SK-N-MC (cell line): ENCODE results near the gene ZEB2.

Source experiments
- EZH2 ChIP-seq: fragments of 200-600 bp; sonication (generic); IDR thresholded peaks from one replicate; pipeline ENCODE4 v1.6.1; 2017; ENCODE audit warnings: antibody characterized with exemption
- POLR2AphosphoS5 ChIP-seq: IDR thresholded peaks from 2 replicates; pipeline ENCODE4 v1.6.1; 2012; ENCODE audit warnings: mild to moderate bottlenecking, low read depth, low read length, borderline replicate concordance

DNA sequence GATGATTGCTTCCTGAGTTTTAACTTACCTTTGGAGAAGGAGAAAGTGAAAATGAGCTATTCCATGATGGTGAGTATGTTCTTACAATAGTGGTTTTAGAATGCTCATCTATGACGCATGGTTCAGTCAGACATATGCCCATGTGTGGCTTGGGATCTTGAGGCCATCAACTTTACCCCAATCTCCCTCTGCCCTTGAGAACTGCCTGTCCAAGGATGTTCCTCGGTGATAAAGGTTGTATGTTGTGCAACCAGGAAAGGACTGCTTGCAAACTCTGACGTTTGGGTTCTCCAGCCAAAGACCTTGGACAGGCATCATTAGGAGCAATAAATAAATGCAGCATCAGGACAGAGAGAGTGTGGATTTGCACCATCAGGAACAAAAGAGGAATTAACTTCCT lies 165.0 kb downstream of the ZEB2 start:
- TF ChIP-seq EZH2 = no peak
- no peak for TF ChIP-seq POLR2AphosphoS5
